K562 (cell line): ENCODE measurements around the gene PPA2. TPM values are rescaled to one million over a fixed set of nuclear protein-coding genes. Genes with fewer than 3 reads are reported as not detected.
A peak's percentile ranks its signal among the peaks of the same experiment; 100 is the strongest.

Experiments
- ARID4B ChIP-seq: sonication (generic); formaldehyde crosslinking; IDR thresholded peaks from 2 replicates; pipeline ENCODE4 v1.8.0; 2022; ENCODE audit warnings: mild to moderate bottlenecking, missing genetic modification reagents
- ATF2 ChIP-seq: sonication (generic); formaldehyde crosslinking; IDR thresholded peaks from 2 replicates; pipeline ENCODE4 v1.8.1; 2022; ENCODE audit warnings: missing genetic modification reagents
- DIDO1 ChIP-seq: fragments of 450-650 bp; IDR thresholded peaks from 2 replicates; pipeline ENCODE4 v1.6.1; 2016; ENCODE audit warnings: low read depth, missing biosample characterization, missing genetic modification characterization
- E2F5 ChIP-seq: sonication (generic); formaldehyde crosslinking; IDR thresholded peaks from 2 replicates; pipeline ENCODE4 v1.8.0; 2022; ENCODE audit warnings: mild to moderate bottlenecking, missing genetic modification reagents
- GABPB2 ChIP-seq: fragments of 250-450 bp; sonication (Bioruptor Pico); conservative IDR thresholded peaks from 2 replicates; pipeline ENCODE4 v1.5.1; 2021; ENCODE audit warnings: mild to moderate bottlenecking
- NR4A1 ChIP-seq, 2 experiments: fragments of 250-450 bp in 1 of 2; fragments of 450-650 bp in 1 of 2; sonication (Bioruptor Pico) in 1 of 2; IDR thresholded peaks; 2 replicates each; pipeline versions ENCODE4 v1.4.0 to v1.6.1; 2016 to 2020; ENCODE audit warnings: mild to moderate bottlenecking in 2 of 2, missing compliant biosample characterization in 1 of 2, missing genetic modification characterization in 1 of 2, moderate library complexity in 1 of 2
- PHF20 ChIP-seq: fragments of 450-650 bp; IDR thresholded peaks from 2 replicates; pipeline ENCODE4 v1.6.1; 2018; ENCODE audit not compliant: partially characterized antibody
- PHTF2 ChIP-seq: fragments of 250-450 bp; sonication (Bioruptor Pico); IDR thresholded peaks from 2 replicates; pipeline ENCODE4 v1.5.0; 2021; ENCODE audit warnings: mild to moderate bottlenecking
- SETDB1 ChIP-seq: IDR thresholded peaks from one replicate; pipeline ENCODE4 v1.6.1; 2012; ENCODE audit warnings: low read length, control low read depth, inconsistent platforms
- SOX6 ChIP-seq: fragments of 450-650 bp; IDR thresholded peaks from 2 replicates; pipeline ENCODE4 v1.6.1; 2014; ENCODE audit warnings: mild to moderate bottlenecking
- TEAD1 ChIP-seq, 2 experiments: fragments of 450-650 bp in 1 of 2; sonication (generic) in 1 of 2; formaldehyde crosslinking; IDR thresholded peaks; 2 replicates each; pipeline versions ENCODE4 v1.4.0 to v1.8.0; 2020 to 2022; ENCODE audit warnings: mild to moderate bottlenecking in 2 of 2, missing genetic modification reagents in 1 of 2
- TEAD4 ChIP-seq, 2 experiments: sonication (generic) in 1 of 2; formaldehyde crosslinking in 1 of 2; IDR thresholded peaks; 2 replicates each; pipeline versions ENCODE4 v1.6.1 to v1.8.0; 2012 to 2022; ENCODE audit warnings: borderline replicate concordance in 1 of 2, inconsistent platforms in 1 of 2, low read length in 1 of 2, mild to moderate bottlenecking in 1 of 2, missing genetic modification reagents in 1 of 2
- TRIM24 ChIP-seq, 2 experiments: fragments of 450-650 bp; IDR thresholded peaks; 2 replicates each; pipeline ENCODE4 v1.6.1; 2016
- YBX1 ChIP-seq: fragments of 450-650 bp; IDR thresholded peaks from 2 replicates; pipeline ENCODE4 v1.7.1; 2016; ENCODE audit warnings: mild to moderate bottlenecking
- ZBTB17 ChIP-seq: fragments of 450-650 bp; formaldehyde crosslinking; IDR thresholded peaks from 2 replicates; pipeline ENCODE4 v1.4.0; 2020; ENCODE audit warnings: mild to moderate bottlenecking
- polyA plus RNA-seq, 8 experiments: library from polyadenylated mRNA; depleted of rRNA in 4 of 8; stranded (reverse) in 5 of 8; unstranded in 3 of 8; fragments of >200 nt; fragmentation: Nextera tagmentation in 2 of 8; fragmentation: Illumina TruSeq in 1 of 8; extraction: Ambion mirVana in 2 of 8; extraction: Trizol in 1 of 8; gene quantifications; 2 replicates each; pipeline versions ENCODE4 v1.2.1 to v1.2.3, GENCODE V29; 2011 to 2014; ENCODE audit warnings: inconsistent platforms in 1 of 8, missing spikeins in 1 of 8
- total RNA-seq, 7 experiments: library from RNA; depleted of rRNA in 6 of 7; stranded (reverse); fragments of >200 nt in 6 of 7; fragmentation: Illumina TruSeq in 2 of 7; extraction: Trizol in 2 of 7; gene quantifications; 2 replicates each; pipeline versions ENCODE4 v1.2.1 to v1.2.3, GENCODE V29; 2011 to 2021; ENCODE audit warnings: low replicate concordance in 1 of 7
- TF ChIP-seq, protein P1 (sequence below): sonication (generic); formaldehyde crosslinking; IDR thresholded peaks from 2 replicates; pipeline ENCODE4 v1.8.1; 2023; ENCODE audit warnings: mild to moderate bottlenecking, missing genetic modification reagents
- TF ChIP-seq, protein P2 (sequence below), 3 experiments: fragments of 200-800 bp in 1 of 3; sonication (Bioruptor generic) in 1 of 3; sonication (generic) in 1 of 3; formaldehyde crosslinking in 1 of 3; IDR thresholded peaks; 2 replicates each; pipeline versions ENCODE4 v1.6.1 to v1.8.0; 2016 to 2022; ENCODE audit warnings: mild to moderate bottlenecking in 2 of 3, missing compliant biosample characterization in 2 of 3, missing genetic modification characterization in 2 of 3, missing genetic modification reagents in 1 of 3

PPA2 gene
- total and polyA plus RNA-seq, 9 of the 15 experiments (the other 6 are each of a cell fraction or from before 2014, with no cell fraction given), result 48.3 to 190 (median 109) TPM

DNA sequence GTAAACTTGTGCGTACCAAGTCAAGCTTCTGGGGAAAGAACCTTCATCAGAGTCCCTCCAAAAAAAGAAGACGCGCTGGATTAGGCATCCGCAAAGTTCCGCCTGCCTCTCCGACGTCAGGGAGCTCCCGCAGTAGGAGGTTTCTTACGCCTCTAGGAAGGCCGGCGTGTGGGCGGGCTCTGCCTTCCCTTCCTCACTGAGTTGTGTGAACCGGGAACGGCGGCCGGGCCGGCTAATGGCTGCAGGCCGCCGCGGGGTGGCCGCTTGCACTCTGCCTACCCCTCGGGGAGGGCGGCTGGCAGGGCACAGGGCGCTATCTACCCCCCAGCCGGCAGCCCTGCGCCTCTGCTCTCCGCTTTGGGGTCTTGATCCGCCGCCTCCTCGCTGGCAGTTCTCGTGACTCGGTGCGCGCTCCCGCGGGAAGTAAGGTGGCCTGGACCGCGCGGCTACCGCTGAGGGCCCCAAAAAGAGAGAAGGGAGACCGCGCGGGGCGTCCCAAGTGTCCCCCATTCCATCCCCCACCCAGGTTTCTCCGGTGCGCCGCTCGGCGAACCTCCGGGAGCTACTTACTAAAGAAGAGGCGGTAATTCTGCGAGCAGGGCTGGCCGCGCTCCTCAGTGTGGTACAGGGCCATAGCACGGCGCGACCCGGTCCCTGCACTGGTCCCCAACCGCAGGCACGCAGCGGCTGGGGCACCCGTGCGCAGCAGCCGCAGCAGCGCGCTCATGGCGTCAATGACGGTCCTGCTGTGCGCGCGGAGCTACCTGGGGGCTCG lies at the start of gene PPA2 (continued):
- TF ChIP-seq ARID4B (CRISPR knock-in tag) (no peak; the same call in 1 of the 2 replicates), TEAD1 (CRISPR knock-in tag; IDR thresholded peaks at IDR 0.05) (peak in 1 of 2 experiments; percentile 27; a peak in 2 of 4 replicates), E2F5 (CRISPR knock-in tag) (peak; percentile 64; the same call in 1 of the 2 replicates), SOX6 (peak; percentile 34; the same call in 1 of the 2 replicates), DIDO1 (tag) (no peak), YBX1 (no peak), ZBTB17 (CRISPR knock-in tag) (no peak), PHTF2 (CRISPR knock-in tag) (no peak), PHF20 (peak; percentile 40), GABPB2 (CRISPR knock-in tag) (no peak), NR4A1 (CRISPR knock-in tag; IDR thresholded peaks at IDR 0.05) (no peak), NR4A1 (tag; IDR thresholded peaks at IDR 0.05) (no peak), TEAD4 (IDR thresholded peaks at IDR 0.05; ENCODE audit: low read length) (peak; percentile 50; the same call in 1 of the 2 replicates), TEAD4 (CRISPR knock-in tag; IDR thresholded peaks at IDR 0.05; ENCODE audit: borderline replicate concordance) (no peak), SETDB1 (no peak), TRIM24 (IDR thresholded peaks at IDR 0.05) (no peak), ATF2 (CRISPR knock-in tag) (0 out of 2 replicates have a peak, but pooled peaks have one; percentile 31)
- TF ChIP-seq, protein P1, sequence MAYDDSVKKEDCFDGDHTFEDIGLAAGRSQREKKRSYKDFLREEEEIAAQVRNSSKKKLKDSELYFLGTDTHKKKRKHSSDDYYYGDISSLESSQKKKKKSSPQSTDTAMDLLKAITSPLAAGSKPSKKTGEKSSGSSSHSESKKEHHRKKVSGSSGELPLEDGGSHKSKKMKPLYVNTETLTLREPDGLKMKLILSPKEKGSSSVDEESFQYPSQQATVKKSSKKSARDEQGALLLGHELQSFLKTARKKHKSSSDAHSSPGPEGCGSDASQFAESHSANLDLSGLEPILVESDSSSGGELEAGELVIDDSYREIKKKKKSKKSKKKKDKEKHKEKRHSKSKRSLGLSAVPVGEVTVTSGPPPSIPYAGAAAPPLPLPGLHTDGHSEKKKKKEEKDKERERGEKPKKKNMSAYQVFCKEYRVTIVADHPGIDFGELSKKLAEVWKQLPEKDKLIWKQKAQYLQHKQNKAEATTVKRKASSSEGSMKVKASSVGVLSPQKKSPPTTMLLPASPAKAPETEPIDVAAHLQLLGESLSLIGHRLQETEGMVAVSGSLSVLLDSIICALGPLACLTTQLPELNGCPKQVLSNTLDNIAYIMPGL (CRISPR knock-in tag), result peak; percentile 65; the same call in 1 of the 2 replicates
- TF ChIP-seq, protein P2, sequence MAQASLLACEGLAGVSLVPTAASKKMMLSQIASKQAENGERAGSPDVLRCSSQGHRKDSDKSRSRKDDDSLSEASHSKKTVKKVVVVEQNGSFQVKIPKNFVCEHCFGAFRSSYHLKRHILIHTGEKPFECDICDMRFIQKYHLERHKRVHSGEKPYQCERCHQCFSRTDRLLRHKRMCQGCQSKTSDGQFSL (CRISPR knock-in tag; IDR thresholded peaks at IDR 0.05), result no peak
- TF ChIP-seq, protein P2 (tag; IDR thresholded peaks at IDR 0.05), result no peak
